ENCODE measurements around the gene KPNA2.
A peak's percentile ranks its signal among the peaks of the same experiment; 100 is the strongest.
"Not testable (repeated sequence)": the region's sequence is repeated elsewhere in the genome, so short reads cannot be mapped to it uniquely, and the experiment has no call there.

KPNA2 gene

GRCh38 chr17:68020409-68020756 lies 15.2 kb upstream of the KPNA2 start:
- DNase-seq (ENCODE audit: low read depth) = no peak

GRCh38 chr17:68020791-68021190 lies 14.7 kb upstream of the KPNA2 start:
- DNase-seq (ENCODE audit: low read depth) = not testable (repeated sequence)

GRCh38 chr17:68021963-68022362 lies 13.6 kb upstream of the KPNA2 start:
- DNase-seq (ENCODE audit: low read depth) = no peak

GRCh38 chr17:68022547-68022946 lies 13.0 kb upstream of the KPNA2 start:
- DNase-seq (ENCODE audit: low read depth) = not testable (repeated sequence)

- no peak for DNase-seq (ENCODE audit: low read depth)
Observed at GRCh38 chr17:68029512-68030215, 5.9 kb upstream of the KPNA2 start.

- DNase-seq (ENCODE audit: low read depth) = no peak
Observed at GRCh38 chr17:68033636-68034451, 1.7 kb upstream of the KPNA2 start.

GRCh38 chr17:68034452-68034776 lies 1.1 kb upstream of the KPNA2 start:
- no peak for DNase-seq (ENCODE audit: low read depth)

GRCh38 chr17:68035131-68035522 lies 408 bp upstream of the KPNA2 start:
- DNase-seq (ENCODE audit: low read depth) = peak; percentile 90

- no peak for DNase-seq (ENCODE audit: low read depth)
Observed at GRCh38 chr17:68036304-68037147, 991 bp downstream of the KPNA2 start.

- no peak for DNase-seq (ENCODE audit: low read depth)
Observed at GRCh38 chr17:68047153-68047846, 11.8 kb downstream of the KPNA2 start.

- DNase-seq (ENCODE audit: low read depth) = not testable (repeated sequence)
Observed at GRCh38 chr17:68047890-68048542, 12.5 kb downstream of the KPNA2 start.

- DNase-seq (ENCODE audit: low read depth) = no peak
Observed at GRCh38 chr17:68048996-68049395, 13.5 kb downstream of the KPNA2 start.

GRCh38 chr17:68049812-68050437 lies 14.4 kb downstream of the KPNA2 start:
- DNase-seq (ENCODE audit: low read depth) = not testable (repeated sequence)

GRCh38 chr17:68051321-68052312 lies 16.1 kb downstream of the KPNA2 start:
- DNase-seq (ENCODE audit: low read depth) = not testable (repeated sequence)

- no peak for DNase-seq (ENCODE audit: low read depth)
Observed at GRCh38 chr17:68052810-68053209, 17.3 kb downstream of the KPNA2 start.

GRCh38 chr17:68053231-68054013 lies 17.9 kb downstream of the KPNA2 start:
- no peak for DNase-seq (ENCODE audit: low read depth)

GRCh38 chr17:68054296-68054900 lies 18.9 kb downstream of the KPNA2 start:
- DNase-seq (ENCODE audit: low read depth) = no peak

GRCh38 chr17:68057531-68057952 lies 22.0 kb downstream of the KPNA2 start:
- DNase-seq (ENCODE audit: low read depth) = peak; percentile 19

- DNase-seq (ENCODE audit: low read depth) = no peak
Observed at GRCh38 chr17:68060336-68060735, 24.8 kb downstream of the KPNA2 start.
